Activated CD4-positive, alpha-beta T cell treated with anti-CD3 and anti-CD28 coated beads, Interleukin-2, amount 50 U/mL, for 48 hours (primary cell): ENCODE results near the gene DUSP10.
A peak's percentile ranks its signal among the peaks of the same experiment; 100 is the strongest.

Experiments used
- DNase-seq, 2 experiments: peaks; one replicate each; pipeline ENCODE4 v3.0.0-alpha.2; 2020

The DUSP10 gene

GRCh38 chr1:221762121-221762520, 20.2 kb upstream of the DUSP10 start:
- no peak for DNase-seq

DNA sequence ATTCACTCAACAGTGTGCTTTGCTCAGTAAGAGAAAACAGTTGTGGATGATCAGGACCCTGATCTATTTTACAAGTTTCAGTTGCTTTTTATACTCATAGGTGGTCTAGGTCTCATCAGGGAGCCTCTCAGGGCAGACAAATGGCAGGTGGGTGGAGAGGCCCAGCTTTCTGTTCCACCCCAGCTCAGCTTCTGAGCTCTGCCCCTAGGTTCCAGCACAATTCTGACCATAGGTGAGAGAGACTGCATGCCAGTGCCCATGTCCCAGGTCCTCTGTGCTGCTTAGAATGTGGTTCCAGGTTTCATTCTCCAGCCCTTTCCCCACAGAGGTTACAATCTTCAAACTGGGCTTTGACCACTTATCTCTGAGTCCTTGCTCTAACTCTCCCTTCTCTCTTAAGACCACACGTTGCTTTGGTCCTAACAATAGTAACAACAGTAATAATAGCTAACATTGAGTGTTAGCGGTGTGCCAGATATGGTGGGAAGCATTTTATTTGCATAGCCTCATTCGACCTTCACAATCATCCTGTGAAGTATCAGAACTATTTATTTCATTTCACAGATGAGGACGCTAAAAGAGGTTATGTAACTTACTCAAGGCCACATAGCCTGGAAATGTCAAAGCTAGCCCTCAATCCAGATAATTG, 19.6 kb upstream of the DUSP10 start:
- DNase-seq = no peak

- DNase-seq = no peak
Measured at GRCh38 chr1:221760911-221761310, 19.0 kb upstream of the DUSP10 start.

DNA sequence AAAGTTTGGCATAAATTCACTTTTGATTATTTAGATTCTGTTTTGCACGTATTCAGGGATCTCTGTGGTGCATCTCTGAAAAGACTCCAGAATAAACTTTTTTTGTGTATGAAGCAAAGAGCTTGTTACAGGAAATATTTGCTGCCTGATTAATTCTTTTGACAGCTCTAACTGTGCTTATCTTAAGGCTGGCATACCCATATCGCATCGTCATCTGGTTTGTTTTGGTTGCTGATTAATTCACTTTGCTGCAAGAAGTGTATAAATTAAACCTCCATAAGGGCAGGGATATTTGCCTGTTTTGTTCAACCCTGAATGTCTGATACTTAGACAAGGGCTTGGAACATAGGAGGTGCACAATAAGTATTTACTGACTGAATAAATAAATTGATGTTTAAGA, 17.5 kb upstream of the DUSP10 start:
- no peak for DNase-seq

GRCh38 chr1:221758455-221758854, 16.6 kb upstream of the DUSP10 start:
- DNase-seq = no peak

GRCh38 chr1:221756830-221757551, 15.1 kb upstream of the DUSP10 start:
- no peak for DNase-seq

- no peak for DNase-seq
Measured at GRCh38 chr1:221753828-221754188, 11.9 kb upstream of the DUSP10 start.

GRCh38 chr1:221751226-221751887, 9.5 kb upstream of the DUSP10 start:
- no peak for DNase-seq

- DNase-seq = no peak
Measured at GRCh38 chr1:221748981-221749380, 7.1 kb upstream of the DUSP10 start.

DNA sequence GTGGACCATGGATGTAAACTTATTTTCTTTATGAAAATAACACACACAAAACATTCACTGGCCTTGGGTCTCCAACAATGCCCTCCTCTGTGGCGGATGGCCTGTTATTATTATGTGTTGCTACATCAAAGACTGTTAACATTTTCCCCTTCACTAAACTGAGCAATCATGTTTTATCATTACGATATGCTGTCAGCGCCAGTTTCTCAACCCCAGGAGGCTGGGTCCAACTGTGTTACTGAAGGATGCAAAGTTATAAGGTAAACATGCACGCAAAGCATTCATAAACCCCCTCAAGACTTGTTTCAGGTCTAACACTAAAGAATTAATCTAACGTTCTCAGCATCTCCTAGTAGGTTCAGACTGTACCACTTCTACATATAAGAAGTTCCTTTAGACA, 6.0 kb upstream of the DUSP10 start:
- DNase-seq = no peak

- DNase-seq = no peak
Measured at GRCh38 chr1:221743416-221744208, 1.7 kb upstream of the DUSP10 start.

GRCh38 chr1:221742555-221743415, 896 bp upstream of the DUSP10 start:
- peak; percentile 83 to 87 for DNase-seq

GRCh38 chr1:221740993-221741702, 741 bp downstream of the DUSP10 start:
- peak; percentile 27 to 37 for DNase-seq

DNA sequence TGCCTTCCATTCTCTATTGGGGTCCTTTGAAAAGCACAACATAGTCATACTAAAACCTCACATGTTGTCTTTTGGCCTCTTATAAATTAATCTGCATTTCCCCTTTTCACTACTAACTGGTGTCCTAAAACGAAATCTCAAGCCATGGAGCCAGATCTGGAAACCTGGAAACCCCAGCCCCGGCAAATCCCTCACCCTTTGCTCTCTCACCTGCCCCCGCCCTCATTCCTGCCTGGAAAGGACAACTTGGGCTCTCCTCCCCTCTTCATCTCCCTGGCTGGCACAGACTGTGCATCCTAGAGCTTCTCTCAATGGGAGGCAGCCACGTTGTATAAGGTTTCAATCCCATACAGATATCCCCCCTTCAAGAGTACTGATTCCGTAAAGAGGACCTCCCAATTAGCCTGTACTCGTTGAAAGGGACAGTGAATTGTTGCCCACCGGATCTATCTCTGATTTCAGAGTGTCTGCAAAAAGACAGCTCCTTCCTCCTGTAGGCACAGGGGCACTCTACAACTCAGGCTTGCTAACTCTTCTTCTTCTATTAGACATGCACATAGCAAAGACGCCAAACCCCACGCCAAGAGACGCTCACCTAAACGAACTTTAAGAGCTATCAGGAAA, 1.4 kb downstream of the DUSP10 start:
- DNase-seq = peak in 1 of 2 experiments; percentile 17

DNA sequence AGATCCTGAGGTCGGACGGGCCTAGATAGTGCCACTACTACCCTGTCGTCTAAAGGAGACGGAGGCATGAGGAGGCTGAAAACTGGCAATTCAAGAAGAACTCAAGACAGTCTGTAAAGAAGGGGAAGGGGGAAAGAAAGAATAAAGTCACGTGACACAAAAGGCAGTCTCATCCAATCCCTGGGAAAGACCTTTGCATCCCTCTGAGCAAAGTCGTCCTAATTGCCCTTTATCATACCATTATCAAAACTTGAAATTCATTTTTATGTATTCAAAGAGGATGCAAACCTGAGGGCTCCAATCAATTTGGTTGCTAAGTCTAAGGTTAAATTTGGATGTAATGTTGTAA, 2.2 kb downstream of the DUSP10 start:
- DNase-seq = no peak

DNA sequence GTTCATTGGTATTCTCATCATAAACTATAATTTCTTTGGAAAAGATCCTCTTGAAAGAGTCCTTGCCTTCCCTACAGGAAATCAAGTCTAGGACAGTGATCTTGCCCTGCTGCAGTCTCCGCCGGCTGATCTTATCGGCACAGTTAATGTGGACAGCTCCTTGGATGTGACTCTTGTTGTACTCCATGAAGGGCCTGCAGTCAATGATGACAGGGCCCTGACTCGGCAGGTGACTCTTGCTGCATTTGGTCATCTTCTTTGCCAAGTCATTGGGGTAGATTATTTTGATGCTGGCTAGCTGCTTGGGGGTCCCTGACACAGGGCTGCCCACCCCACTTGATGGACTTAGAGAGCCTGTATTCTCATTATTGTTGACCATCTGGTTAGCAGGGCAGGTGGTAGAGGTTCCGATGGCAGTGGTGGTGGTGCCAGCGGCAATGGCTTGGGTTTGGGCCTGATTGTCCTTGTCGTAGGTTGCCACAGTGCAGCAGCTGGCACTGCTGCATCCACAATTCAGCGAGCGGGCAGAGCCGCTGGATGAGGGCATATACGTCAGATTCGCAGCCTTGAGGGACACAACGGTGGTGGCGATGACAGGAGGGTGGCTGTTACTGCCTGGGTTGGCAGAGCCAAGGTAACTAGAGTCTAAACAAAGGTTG, 2.7 kb downstream of the DUSP10 start:
- DNase-seq = no peak

DNA sequence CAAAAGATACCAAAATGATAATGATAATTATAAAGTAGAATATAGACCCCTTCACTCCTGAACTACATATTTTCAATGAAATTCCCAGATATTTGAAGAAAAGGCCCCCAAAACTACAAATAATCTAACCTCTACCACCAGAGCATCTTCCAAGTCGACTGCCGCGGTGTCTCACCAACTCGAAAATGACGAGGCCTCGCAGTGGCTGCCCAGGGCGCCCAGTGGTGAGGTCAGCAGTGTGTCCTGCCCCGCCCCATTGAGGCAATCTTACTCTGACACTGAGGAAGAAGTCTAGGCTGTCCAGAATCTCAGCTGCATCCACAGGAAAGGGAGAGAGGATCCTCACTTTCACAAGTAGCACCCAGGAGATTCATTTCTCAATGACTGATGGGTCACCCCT, 5.2 kb downstream of the DUSP10 start:
- DNase-seq = no peak

- no peak for DNase-seq
Measured at GRCh38 chr1:221735999-221736398, 5.9 kb downstream of the DUSP10 start.

DNA sequence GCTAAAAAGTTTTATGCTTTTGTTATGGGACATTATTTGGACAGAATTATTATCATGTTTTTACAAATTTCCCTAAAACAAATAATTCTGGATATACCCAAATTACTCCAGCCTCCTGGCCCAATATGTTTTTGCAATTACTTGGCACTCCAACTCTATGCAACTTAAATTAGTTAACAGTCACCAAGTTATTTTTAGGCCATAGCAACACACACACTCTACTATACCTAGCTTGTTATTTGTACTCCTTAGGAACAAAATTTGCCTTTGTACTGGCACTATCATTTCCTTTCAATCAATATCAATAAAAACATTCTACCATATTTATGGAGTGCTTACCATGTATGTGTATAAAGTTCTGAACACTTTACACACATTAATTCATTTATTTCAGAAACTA, 7.7 kb downstream of the DUSP10 start:
- DNase-seq = no peak

DNA sequence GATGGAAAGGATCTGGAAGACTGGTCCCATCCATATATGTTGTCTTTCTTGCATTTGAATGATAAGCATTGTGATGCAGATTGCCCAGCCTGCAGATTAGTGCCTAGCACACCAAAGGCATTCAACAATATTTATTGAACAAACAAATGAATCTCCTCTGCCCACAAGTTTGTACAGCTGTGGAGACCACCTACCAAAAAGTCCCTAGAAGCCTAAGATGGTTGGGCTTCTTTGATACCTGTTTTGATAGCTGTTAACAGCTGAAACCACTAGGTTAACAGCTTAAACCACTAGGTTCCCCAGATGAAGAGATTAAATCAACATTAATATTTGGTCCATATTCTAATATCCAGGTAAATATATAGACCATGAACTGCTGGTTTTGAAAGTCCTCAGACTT, 9.8 kb downstream of the DUSP10 start:
- no peak for DNase-seq
